KMS-11 (cell line): ENCODE measurements around the gene GLIS1.
"Not testable (repeated sequence)": the region's sequence is repeated elsewhere in the genome, so short reads cannot be mapped to it uniquely, and the experiment has no call there.

Experiments used
- H2AFZ ChIP-seq: fragments of 200-600 bp; sonication (generic); 2 replicates; pipeline ENCODE4 v1.6.1; 2016; ENCODE audit warnings: antibody characterized with exemption, mixed run types, low read depth
- H3K27ac ChIP-seq: fragments of 200-600 bp; sonication (generic); 2 replicates; pipeline ENCODE4 v1.6.1; 2016; ENCODE audit warnings: mild to moderate bottlenecking, mixed run types
- H3K27me3 ChIP-seq: fragments of 200-600 bp; sonication (generic); 2 replicates; pipeline ENCODE4 v1.6.1; 2017; ENCODE audit warnings: mild to moderate bottlenecking, low read depth, mixed run types, moderate library complexity; ENCODE audit not compliant: insufficient read depth
- H3K36me3 ChIP-seq: fragments of 200-600 bp; sonication (generic); 2 replicates; pipeline ENCODE4 v1.6.1; 2017; ENCODE audit warnings: mild to moderate bottlenecking, mixed run types; ENCODE audit not compliant: insufficient read depth
- H3K4me1 ChIP-seq: fragments of 200-600 bp; sonication (generic); 2 replicates; pipeline ENCODE4 v1.6.1; 2016; ENCODE audit warnings: mild to moderate bottlenecking, low read depth, mixed run types; ENCODE audit not compliant: poor library complexity, severe bottlenecking
- H3K4me2 ChIP-seq: fragments of 200-600 bp; sonication (generic); 2 replicates; pipeline ENCODE4 v1.7.0; 2016; ENCODE audit warnings: mild to moderate bottlenecking, mixed run types
- H3K4me3 ChIP-seq: fragments of 200-600 bp; sonication (generic); IDR thresholded peaks from 2 replicates; pipeline ENCODE4 v1.6.1; 2017; ENCODE audit warnings: low read depth, low read length, mixed read lengths; ENCODE audit not compliant: insufficient read depth
- H3K79me2 ChIP-seq: fragments of 200-600 bp; sonication (generic); 2 replicates; pipeline ENCODE4 v1.6.1; 2016; ENCODE audit warnings: low read depth, mixed run types; ENCODE audit not compliant: insufficient read depth
- H3K9ac ChIP-seq: fragments of 200-600 bp; sonication (generic); 2 replicates; pipeline ENCODE4 v1.6.1; 2016; ENCODE audit warnings: mild to moderate bottlenecking, mixed run types
- H4K20me1 ChIP-seq: fragments of 200-600 bp; sonication (generic); 2 replicates; pipeline ENCODE4 v1.6.1; 2016; ENCODE audit warnings: mild to moderate bottlenecking, mixed run types; ENCODE audit not compliant: insufficient read depth
- CTCF ChIP-seq: fragments of 200-600 bp; sonication (generic); conservative IDR thresholded peaks from 2 replicates; pipeline ENCODE4 v1.6.1; 2017; ENCODE audit warnings: low read depth, mild to moderate bottlenecking, antibody characterized with exemption, low read length, moderate library complexity, mixed read lengths

The GLIS1 gene

GRCh38 chr1:53651356-53651755, 87.6 kb downstream of the GLIS1 start:
- H2AFZ ChIP-seq = no peak overlapping the region

GRCh38 chr1:53648516-53648915, 90.4 kb downstream of the GLIS1 start:
- H3K4me3 ChIP-seq = no peak overlapping the region
- H3K27me3 ChIP-seq = no peaks in the 10 kb centered on the region
- H3K27ac ChIP-seq = no peak overlapping the region
- H3K4me1 ChIP-seq = no peaks in the 10 kb centered on the region
- H4K20me1 ChIP-seq = no peaks in the 10 kb centered on the region
- no peaks in the 10 kb centered on the region for H3K79me2 ChIP-seq
- no peak overlapping the region for H2AFZ ChIP-seq
- no peaks in the 10 kb centered on the region for H3K36me3 ChIP-seq
- no peak overlapping the region for H3K4me2 ChIP-seq
- H3K9ac ChIP-seq = no peak overlapping the region
- no peak for TF ChIP-seq CTCF

More at GRCh38 chr1:53651356-53651755, 87.6 kb downstream of the GLIS1 start:
- Histone ChIP-seq H3K4me1 (peaks cover 2% of the 10 kb centered on the region), H3K79me2 (no peaks in the 10 kb centered on the region), H4K20me1 (no peaks in the 10 kb centered on the region), H3K4me3 (no peak overlapping the region), H3K9ac (no peak overlapping the region), H3K27ac (no peak overlapping the region), H3K36me3 (no peaks in the 10 kb centered on the region), H3K27me3 (no peaks in the 10 kb centered on the region), H3K4me2 (no peak overlapping the region)
- TF ChIP-seq CTCF = no peak

GRCh38 chr1:53647915-53648314, 91.0 kb downstream of the GLIS1 start:
- not testable (repeated sequence) for H4K20me1 ChIP-seq, H3K27me3 ChIP-seq, H3K9ac ChIP-seq, H3K4me2 ChIP-seq, H3K4me1 ChIP-seq, H3K36me3 ChIP-seq, H3K79me2 ChIP-seq, H2AFZ ChIP-seq, H3K27ac ChIP-seq, H3K4me3 ChIP-seq

GRCh38 chr1:53646732-53647131, 92.2 kb downstream of the GLIS1 start:
- Histone ChIP-seq H3K79me2 (no peaks in the 10 kb centered on the region), H2AFZ (no peak overlapping the region), H3K36me3 (no peaks in the 10 kb centered on the region), H3K4me3 (no peak overlapping the region), H4K20me1 (no peaks in the 10 kb centered on the region), H3K27me3 (no peaks in the 10 kb centered on the region), H3K27ac (no peak overlapping the region), H3K9ac (no peak overlapping the region), H3K4me1 (no peaks in the 10 kb centered on the region), H3K4me2 (no peak overlapping the region)
- no peak for TF ChIP-seq CTCF

- no peak for TF ChIP-seq CTCF
- Histone ChIP-seq H2AFZ (no peak overlapping the region), H4K20me1 (no peaks in the 10 kb centered on the region), H3K4me2 (no peak overlapping the region), H3K79me2 (no peaks in the 10 kb centered on the region), H3K4me1 (no peaks in the 10 kb centered on the region), H3K4me3 (no peak overlapping the region), H3K27ac (no peak overlapping the region), H3K36me3 (no peaks in the 10 kb centered on the region), H3K27me3 (no peaks in the 10 kb centered on the region), H3K9ac (no peak overlapping the region)
Measured at GRCh38 chr1:53645690-53646078, 93.3 kb downstream of the GLIS1 start.
